Posterior vena cava (tissue), 2 donors: ENCODE data around the gene SPEM3. TPM values are rescaled to one million over a fixed set of nuclear protein-coding genes. Genes with fewer than 3 reads are reported as not detected.
A peak's percentile ranks its signal among the peaks of the same experiment; 100 is the strongest.

Experiments used
- DNase-seq: peaks from one replicate; pipeline ENCODE4 v3.0.0-alpha.2; 2020; ENCODE audit warnings: low spot score
- intact Hi-C, 2 donors: fragments of 100-400 bp; cut with DNase I; formaldehyde crosslinking; loops; one replicate each; pipeline versions ENCODE4 v1.14.1 to v1.14.2; 2022 to 2023
- total RNA-seq, 2 donors: library from RNA; stranded (reverse); fragmentation: NEBNext Ultra II Directional; extraction: Animal tissue kit (Norgen Biotek cat#: 25700); gene quantifications; one replicate each; pipeline ENCODE4 v1.2.1, GENCODE V29; 2021
- donor health status: DM: yes; HTN: yes; CAD: no.
- donor health status: DM: yes; HTN: yes; CAD: no.

SPEM3 gene
- total RNA-seq, 2 donors from 2014 or later: not detected

DNA sequence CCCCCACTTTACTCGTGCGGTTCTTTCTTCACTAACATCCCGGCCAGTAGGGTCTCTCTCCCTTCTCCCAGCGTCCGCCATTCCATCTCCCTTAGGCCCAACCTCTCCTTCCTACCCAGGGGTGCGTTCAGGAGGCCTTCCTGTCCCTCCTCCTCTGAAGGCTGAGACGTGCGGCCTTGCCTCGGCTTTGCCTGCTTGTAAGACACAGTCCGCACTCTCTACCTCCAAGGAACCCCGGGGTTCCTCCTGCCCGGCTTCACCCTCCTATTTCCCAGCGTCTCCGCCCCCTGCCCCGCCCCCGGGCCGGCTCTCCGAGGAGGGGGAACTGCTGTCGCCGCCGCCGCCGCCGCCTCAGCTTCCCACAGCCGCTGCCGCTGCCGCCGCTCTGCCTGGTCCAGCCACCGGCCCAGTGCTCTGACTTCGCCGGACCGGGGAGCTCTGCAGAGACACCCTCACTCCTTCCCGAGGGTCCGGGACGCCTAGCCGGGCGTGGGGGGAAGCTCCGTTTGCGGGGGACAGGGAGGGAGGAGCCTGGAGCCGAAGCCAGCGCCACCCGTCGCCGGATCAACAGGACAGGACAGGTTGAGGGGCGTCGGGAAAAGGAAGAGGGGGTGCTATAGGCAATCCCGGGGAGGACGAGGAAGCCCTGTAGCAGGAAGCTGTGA lies 9.4 kb downstream of the SPEM3 start:
- peak; percentile 93 for DNase-seq
- intact Hi-C loops: loop anchor here (5.0 to 10.0 kb wide), 3 partner anchors 49 to 127 kb away; partner anchors contain the start of genes KCTD11 (in 1 of the 2), SENP3 (in 1 of the 2) and TMEM95 (in 1 of the 2)

GRCh38 chr17:7438656-7439460 lies 10.2 kb downstream of the SPEM3 start:
- intact Hi-C loops: loop anchor here (5.0 to 10.0 kb wide), 3 partner anchors 48 to 126 kb away; partner anchors contain the start of genes KCTD11 (in 1 of the 2), SENP3 (in 1 of the 2) and TMEM95 (in 1 of the 2)
- no peak for DNase-seq

GRCh38 chr17:7439462-7440112 lies 10.9 kb downstream of the SPEM3 start, which contains the start of gene FGF11:
FGF11 (plus strand) TSS chr17:7439512; CDS start chr17:7439621, 109 bp downstream.
- no peak for DNase-seq
- intact Hi-C loops: loop anchor here (5.0 to 10.0 kb wide), 5 partner anchors 38 to 125 kb away; partner anchors contain the start of genes KCTD11 (in 1 of the 2), SENP3 (in 1 of the 2), TMEM95 (in 1 of the 2) and ZBTB4 (in 1 of the 2)

DNA sequence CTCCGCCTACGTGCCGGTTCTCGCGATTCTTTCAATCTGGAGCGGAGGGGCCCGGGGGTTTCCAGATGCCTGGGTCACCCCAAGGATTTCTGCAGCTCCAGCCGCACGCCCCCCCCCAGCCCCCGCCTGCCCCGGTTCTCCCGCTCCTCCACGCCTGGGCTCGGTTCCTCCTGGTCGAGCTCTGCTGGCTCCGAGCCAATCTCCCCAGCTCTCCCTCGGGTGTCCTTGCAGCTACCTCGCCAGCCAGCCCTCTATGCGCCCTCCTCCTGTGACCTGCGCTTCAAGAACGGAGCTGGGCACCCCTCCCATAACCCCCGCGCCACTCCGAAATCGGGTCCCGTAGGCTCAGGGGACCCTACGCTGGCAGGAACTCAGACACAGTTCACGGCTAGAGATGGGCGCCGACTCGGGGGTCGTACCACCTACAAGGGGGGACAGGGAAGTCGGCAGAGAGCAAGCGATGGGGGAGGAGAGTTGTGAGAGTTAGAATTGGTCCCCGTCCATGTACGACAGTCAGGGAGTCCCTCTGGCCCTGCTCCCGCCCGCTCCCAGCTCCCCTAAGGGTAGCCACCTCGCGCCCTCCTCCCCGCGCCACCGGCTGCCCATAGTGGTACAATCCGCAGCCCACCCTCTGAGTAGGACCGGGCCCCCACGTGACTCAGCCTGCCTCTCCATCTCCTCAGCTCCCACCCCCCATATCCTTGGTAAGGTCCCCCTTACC lies 11.6 kb downstream of the SPEM3 start:
- intact Hi-C loops: loop anchor here in 1 of 2 donors (5.0 to 10.0 kb wide), 2 partner anchors 37 to 75 kb away; partner anchors contain the start of gene ZBTB4
- DNase-seq: no peak

- intact Hi-C loops: loop anchor here in 1 of 2 donors (5.0 to 10.0 kb wide), 2 partner anchors 36 to 74 kb away; partner anchors contain the start of gene ZBTB4
- no peak for DNase-seq
These were observed 12.2 kb downstream of the SPEM3 start for GRCh38 chr17:7440834-7441195.

DNA sequence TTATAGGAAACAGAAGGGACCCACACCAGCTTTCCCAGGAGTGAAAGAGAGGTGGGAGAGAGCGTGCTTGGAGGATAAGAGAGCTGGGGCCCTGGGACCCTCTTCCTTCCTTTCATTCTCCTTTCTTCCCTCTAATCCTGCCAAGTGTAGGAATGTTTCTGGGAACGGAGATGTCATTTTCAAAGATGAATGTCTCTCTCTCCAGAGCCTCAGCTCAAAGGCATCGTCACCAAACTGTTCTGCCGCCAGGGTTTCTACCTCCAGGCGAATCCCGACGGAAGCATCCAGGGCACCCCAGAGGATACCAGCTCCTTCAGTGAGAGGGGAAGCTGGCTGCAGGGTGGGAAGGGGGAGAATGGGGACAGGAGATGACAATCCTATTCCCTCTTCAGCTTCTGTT lies 12.6 kb downstream of the SPEM3 start:
- intact Hi-C loops: loop anchor here in 1 of 2 donors (5.0 to 10.0 kb wide), 2 partner anchors 36 to 74 kb away; partner anchors contain the start of gene ZBTB4
- DNase-seq: no peak

GRCh38 chr17:7442142-7442541 lies 13.5 kb downstream of the SPEM3 start:
- intact Hi-C loops: loop anchor here (1.0 to 10.0 kb wide), 3 partner anchors 31 to 73 kb away; partner anchors contain the start of gene ZBTB4 (in 1 of the 2)
- no peak for DNase-seq

DNA sequence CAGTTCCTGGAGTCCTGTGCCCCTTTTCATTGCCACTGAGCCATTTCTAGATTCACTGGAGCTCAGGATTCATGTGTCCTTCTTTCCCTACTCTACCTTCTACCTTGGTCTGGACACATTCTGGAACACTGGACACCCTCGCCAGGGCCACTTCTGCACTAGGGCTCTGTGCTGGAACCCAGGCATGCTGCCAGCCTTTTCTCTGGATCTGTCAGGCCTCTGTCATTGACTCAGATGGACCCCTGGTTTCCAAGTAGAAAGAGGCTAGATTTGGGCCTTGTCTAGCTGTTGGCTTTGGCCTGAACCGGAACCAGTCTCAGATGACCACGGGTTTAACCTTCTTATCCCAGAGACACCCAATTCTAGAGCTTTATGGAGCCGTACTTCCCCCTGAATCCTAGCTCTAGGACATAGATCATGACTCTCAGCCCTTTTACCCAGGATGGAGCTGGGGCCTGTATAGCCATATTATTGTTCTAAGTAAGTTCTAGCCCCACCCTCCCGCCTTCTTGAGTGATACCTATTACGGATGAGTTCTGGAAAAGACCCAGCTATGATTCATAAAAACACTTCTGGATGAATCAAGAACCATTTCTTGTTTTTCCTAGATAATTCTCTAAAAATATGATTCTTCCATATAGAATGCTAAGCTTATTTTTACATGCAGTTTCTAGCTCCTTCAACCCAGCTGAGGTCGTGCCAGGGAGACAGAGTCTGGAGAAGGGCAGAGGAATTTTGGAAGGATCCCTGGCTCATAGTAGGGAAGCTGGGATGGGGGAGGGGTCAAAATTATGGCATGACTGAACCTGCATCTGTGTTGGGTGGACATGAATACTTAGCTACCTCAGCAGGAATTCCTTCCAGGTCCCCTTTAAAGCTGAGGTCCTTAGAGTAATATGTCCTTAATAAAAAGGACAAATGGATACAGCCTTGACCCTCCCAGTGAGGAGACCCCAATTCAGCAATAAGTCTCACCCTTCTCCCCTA lies 15.1 kb downstream of the SPEM3 start:
- no peak for DNase-seq
- intact Hi-C loops: loop anchor here in 1 of 2 donors (5.0 to 10.0 kb wide), 2 partner anchors 34 to 71 kb away; partner anchors contain the start of gene ZBTB4

- intact Hi-C loops: loop anchor here in 1 of 2 donors (5.0 to 10.0 kb wide), 2 partner anchors 32 to 70 kb away; partner anchors contain the start of gene ZBTB4
- DNase-seq: peak; percentile 91
These were observed 16.3 kb downstream of the SPEM3 start, which contains the start of gene CHRNB1 for GRCh38 chr17:7444682-7445618. CHRNB1 (plus strand) TSS chr17:7445061; CDS start chr17:7445128, 67 bp downstream.

GRCh38 chr17:7445619-7445968 lies 16.9 kb downstream of the SPEM3 start:
- DNase-seq: no peak
- intact Hi-C loops: loop anchor here in 1 of 2 donors (10.0 kb wide), 1 partner anchor 69 kb away; no protein-coding TSS in a partner anchor

DNA sequence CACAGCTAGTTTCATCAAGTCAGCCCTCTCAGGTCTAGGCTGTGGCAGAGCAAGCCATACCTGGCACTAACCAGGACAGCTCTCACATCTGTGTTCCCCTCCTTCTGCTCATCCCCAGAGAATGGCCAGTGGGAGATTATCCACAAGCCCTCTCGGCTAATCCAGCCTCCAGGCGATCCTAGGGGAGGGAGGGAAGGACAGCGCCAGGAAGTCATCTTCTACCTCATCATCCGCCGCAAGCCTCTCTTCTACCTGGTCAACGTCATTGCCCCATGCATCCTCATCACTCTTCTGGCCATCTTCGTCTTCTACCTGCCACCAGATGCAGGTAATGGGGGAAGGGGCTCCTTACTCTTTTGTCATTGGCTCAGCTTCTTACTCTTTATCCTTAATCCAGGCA lies 19.8 kb downstream of the SPEM3 start:
- intact Hi-C loops: loop anchor here in 1 of 2 donors (10.0 kb wide), 1 partner anchor 66 kb away; no protein-coding TSS in a partner anchor
- DNase-seq: no peak

DNA sequence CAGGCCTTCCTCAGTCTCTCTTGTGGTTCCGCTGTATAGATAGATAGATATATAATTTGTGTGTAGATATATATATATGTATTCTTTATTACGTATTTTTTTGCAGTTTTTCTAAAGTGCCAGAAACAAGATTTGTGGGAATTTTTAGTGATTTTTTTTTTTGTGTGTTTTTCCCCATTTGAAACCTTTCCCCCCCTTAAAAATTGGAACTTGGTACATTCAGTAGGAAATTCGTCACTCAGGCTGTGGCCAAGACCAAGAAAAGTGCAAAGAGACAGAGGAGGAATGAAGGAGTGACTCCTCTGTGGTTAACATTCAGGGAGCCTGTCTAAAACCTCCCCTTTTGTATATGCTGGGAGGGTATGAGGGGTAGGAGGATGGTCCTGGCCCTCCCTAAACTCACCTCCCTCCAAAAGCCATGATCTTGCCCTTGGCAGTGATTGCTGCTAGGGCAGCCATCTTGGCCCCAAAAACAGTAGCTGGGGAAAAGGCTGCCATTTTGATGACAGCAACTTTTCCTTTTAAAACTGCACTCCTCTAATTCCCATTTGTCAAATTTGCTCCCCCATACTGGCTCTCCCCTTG lies 31.4 kb downstream of the SPEM3 start:
- no peak for DNase-seq
- intact Hi-C loops: no loop called here

- intact Hi-C loops: no loop called here
- DNase-seq: no peak
These were observed 32.4 kb downstream of the SPEM3 start for GRCh38 chr17:7460850-7461660.

DNA sequence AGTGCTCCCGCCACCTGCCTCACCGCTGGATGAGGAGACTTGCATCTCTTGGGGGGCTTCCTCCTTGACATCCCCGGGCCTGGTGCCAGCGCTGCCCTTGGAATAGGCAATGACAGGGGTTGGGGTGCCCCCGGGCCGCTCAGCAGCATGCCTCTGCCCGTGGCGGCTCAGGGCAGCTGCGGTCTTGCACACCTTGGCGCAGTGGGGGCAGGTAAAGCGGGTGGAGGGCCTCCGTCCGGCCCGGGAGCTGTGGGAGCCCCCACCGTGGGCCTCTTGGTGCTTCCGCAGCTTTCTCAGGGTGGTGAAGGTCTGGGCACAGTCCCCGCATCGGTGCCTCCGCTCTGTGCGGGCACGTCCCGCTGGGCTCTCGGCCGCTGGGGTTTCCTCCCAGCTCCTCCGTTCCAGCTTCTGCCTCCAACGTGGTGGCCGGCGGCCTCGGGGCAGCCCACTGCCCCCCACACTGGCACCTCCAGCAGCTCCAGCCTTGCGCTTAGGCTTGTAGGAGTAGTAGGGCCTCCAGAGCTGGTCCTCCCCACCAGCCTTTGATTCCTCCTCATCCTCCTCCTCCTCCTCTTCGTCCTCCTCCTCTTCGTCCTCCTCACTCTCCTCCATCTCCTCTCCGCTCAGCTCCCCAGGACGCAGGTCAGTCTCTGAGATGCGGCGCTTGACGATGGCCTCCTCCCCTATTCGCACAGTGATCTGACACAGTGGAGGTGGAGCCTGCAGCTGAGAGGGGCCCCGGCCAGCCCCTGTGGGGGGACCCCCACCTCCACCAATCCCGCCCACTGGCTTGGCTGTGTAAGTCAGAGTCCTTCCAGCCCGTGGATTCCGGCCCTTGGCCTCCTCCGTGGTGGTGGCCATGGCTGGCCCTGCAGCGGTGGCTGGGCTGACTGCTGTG lies 34.1 kb downstream of the SPEM3 start:
- DNase-seq: no peak

More for the DNA sequence above, 34.1 kb downstream of the SPEM3 start:
- intact Hi-C loops: no loop called here
